Gastrocnemius medialis (tissue), 4 donors: ENCODE measurements around the gene ACKR2. TPM values are rescaled to one million over a fixed set of nuclear protein-coding genes. Genes with fewer than 3 reads are reported as not detected.

Source experiments
- ATAC-seq, 2 donors: fragments of 150-250 bp; one replicate each; pipeline ENCODE4 v1.9.1; 2016
- DNase-seq, 2 donors: peaks; one replicate each; pipeline ENCODE4 v3.0.0-alpha.2; 2019
- H3K27ac ChIP-seq, 4 donors: fragments of 200-600 bp; sonication (generic); 1 replicate in 1 of 4; 2 replicates in 3 of 4; pipeline ENCODE4 v1.5.1; 2016 to 2018; ENCODE audit warnings: mild to moderate bottlenecking in 2 of 4, moderate library complexity in 1 of 4
- H3K27me3 ChIP-seq, 3 donors: fragments of 200-600 bp; sonication (generic) in 2 of 3; 1 replicate in 1 of 3; 2 replicates in 2 of 3; pipeline versions ENCODE4 v1.5.1 to v1.6.0; 2016 to 2019; ENCODE audit warnings: mild to moderate bottlenecking in 1 of 3, moderate library complexity in 1 of 3
- H3K36me3 ChIP-seq, 2 donors: fragments of 200-600 bp; sonication (generic) in 1 of 2; one replicate each; pipeline ENCODE4 v1.5.1; 2017 to 2018
- H3K4me1 ChIP-seq, 2 donors: fragments of 200-600 bp; sonication (generic) in 1 of 2; one replicate each; pipeline ENCODE4 v1.5.1; 2016 to 2017; ENCODE audit warnings: mild to moderate bottlenecking in 2 of 2
- H3K4me3 ChIP-seq, 4 donors: fragments of 200-600 bp; sonication (generic) in 3 of 4; 1 replicate in 1 of 4; 2 replicates in 3 of 4; pipeline ENCODE4 v1.5.1; 2016 to 2019; ENCODE audit warnings: mild to moderate bottlenecking in 2 of 4
- H3K9me3 ChIP-seq, 3 donors: fragments of 200-600 bp; sonication (generic) in 2 of 3; 1 replicate in 1 of 3; 2 replicates in 2 of 3; pipeline ENCODE4 v1.5.1; 2016 to 2019
- POLR2A ChIP-seq, 2 donors: fragments of 450-650 bp; IDR thresholded peaks; one replicate each; pipeline ENCODE4 v1.6.1; 2017; ENCODE audit warnings: antibody characterized with exemption in 2 of 2, mild to moderate bottlenecking in 2 of 2, moderate library complexity in 2 of 2
- in situ Hi-C, 4 donors: fragments of 200-750 bp; cut with MboI; loops; one replicate each; pipeline versions ENCODE4 v1.15.0 to v1.8.0; 2017; ENCODE audit warnings: low sequenced_read_pairs in 4 of 4
- intact Hi-C: fragments of 100-400 bp; cut with DNase I; formaldehyde crosslinking; loops from one replicate; pipeline ENCODE4 v1.15.1; 2023; ENCODE audit warnings: low total_unique reads
- total RNA-seq, 4 donors: library from RNA; depleted of rRNA; stranded (reverse); fragments of >200 nt; gene quantifications; one replicate each; pipeline versions ENCODE4 v1.1.0 to v1.2.3, GENCODE V29; 2016
- TF ChIP-seq, protein P1 (sequence below), 5 experiments: fragments of 450-650 bp in 3 of 5; fragments of 200-600 bp in 2 of 5; sonication (generic) in 2 of 5; IDR thresholded peaks in 4 of 5; conservative IDR thresholded peaks in 1 of 5; 1 replicate in 4 of 5; 2 replicates in 1 of 5; pipeline ENCODE4 v1.5.1; 2016 to 2019; ENCODE audit warnings: antibody characterized with exemption in 5 of 5, mild to moderate bottlenecking in 3 of 5, moderate library complexity in 3 of 5

ACKR2 gene
- total RNA-seq, 4 donors from 2014 or later: 0.23 to 1.1 (median 0.51) TPM; not detected in 1

DNA sequence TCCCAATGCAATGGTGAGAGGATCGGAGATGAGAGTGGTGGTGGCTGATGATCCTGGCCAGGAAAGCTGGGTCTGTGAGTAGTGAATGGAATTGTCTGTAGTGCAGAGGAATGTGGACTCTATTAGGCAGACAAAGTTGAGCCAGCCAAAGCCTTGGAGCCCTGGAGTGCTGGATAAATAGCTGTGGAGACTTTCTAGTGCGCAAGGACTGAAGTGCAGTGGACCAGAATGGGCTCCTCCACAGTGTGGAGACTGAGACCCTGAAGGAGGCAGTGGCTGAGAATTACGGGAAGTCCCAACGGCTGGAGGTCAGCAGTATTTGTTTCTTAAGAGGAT, 97.6 kb downstream of the ACKR2 start:
- H3K9me3 ChIP-seq: peaks cover 0 to 12% (median 0%) of the 10 kb centered on the region in 3 donors
- peak overlapping the region; percentile 64 to 71 (median 67) for H3K4me3 ChIP-seq
- intact Hi-C loops (no loop called here), in situ Hi-C loops (no loop called here)
- DNase-seq: no peak
- no peak for ATAC-seq
- no peak overlapping the region for H3K27ac ChIP-seq
- TF ChIP-seq POLR2A (IDR thresholded peaks at IDR 0.05): no peak
- TF ChIP-seq, protein P1, sequence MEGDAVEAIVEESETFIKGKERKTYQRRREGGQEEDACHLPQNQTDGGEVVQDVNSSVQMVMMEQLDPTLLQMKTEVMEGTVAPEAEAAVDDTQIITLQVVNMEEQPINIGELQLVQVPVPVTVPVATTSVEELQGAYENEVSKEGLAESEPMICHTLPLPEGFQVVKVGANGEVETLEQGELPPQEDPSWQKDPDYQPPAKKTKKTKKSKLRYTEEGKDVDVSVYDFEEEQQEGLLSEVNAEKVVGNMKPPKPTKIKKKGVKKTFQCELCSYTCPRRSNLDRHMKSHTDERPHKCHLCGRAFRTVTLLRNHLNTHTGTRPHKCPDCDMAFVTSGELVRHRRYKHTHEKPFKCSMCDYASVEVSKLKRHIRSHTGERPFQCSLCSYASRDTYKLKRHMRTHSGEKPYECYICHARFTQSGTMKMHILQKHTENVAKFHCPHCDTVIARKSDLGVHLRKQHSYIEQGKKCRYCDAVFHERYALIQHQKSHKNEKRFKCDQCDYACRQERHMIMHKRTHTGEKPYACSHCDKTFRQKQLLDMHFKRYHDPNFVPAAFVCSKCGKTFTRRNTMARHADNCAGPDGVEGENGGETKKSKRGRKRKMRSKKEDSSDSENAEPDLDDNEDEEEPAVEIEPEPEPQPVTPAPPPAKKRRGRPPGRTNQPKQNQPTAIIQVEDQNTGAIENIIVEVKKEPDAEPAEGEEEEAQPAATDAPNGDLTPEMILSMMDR (IDR thresholded peaks at IDR 0.05 in 4 of 5, conservative IDR thresholded peaks at IDR 0.05 in 1 of 5): no peak
- peaks cover 0 to 23% of the 10 kb centered on the region in 2 donors for H3K36me3 ChIP-seq
- peaks cover 6 to 8% of the 10 kb centered on the region in 2 donors for H3K4me1 ChIP-seq
- no peaks in the 10 kb centered on the region for H3K27me3 ChIP-seq

DNA sequence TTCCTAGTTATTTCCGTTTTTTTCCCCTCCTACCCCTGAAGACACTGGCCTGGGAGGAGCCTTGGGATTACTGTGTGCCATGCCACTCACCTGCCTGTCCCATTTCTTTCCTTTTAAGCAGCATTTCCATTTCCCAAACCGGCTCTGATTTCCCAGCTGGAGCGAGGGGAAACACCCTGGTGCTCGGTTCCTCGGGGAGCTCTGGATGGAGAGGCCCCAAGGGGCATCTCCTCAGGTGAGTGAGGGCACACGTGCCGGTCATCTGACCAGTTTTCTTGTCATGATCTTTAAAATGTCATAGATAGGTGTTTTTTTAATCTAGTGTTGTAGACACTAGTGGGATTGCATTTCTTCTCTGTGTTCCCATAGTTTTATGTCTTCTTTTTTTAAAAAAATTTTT, 99.4 kb downstream of the ACKR2 start:
- TF ChIP-seq POLR2A (IDR thresholded peaks at IDR 0.05): no peak
- TF ChIP-seq, protein P1 (IDR thresholded peaks at IDR 0.05 in 4 of 5, conservative IDR thresholded peaks at IDR 0.05 in 1 of 5): no peak
- in situ Hi-C loops: no loop called here
- ATAC-seq: no peak
- no peak for DNase-seq
- Histone ChIP-seq H3K27me3 (no peaks in the 10 kb centered on the region), H3K4me3 (no peak overlapping the region), H3K9me3 (peaks cover 0 to 23% (median 5%) of the 10 kb centered on the region in 3 donors), H3K4me1 (peaks cover 6 to 8% of the 10 kb centered on the region in 2 donors), H3K27ac (no peak overlapping the region), H3K36me3 (peaks cover 0 to 30% of the 10 kb centered on the region in 2 donors)
- intact Hi-C loops: no loop called here

DNA sequence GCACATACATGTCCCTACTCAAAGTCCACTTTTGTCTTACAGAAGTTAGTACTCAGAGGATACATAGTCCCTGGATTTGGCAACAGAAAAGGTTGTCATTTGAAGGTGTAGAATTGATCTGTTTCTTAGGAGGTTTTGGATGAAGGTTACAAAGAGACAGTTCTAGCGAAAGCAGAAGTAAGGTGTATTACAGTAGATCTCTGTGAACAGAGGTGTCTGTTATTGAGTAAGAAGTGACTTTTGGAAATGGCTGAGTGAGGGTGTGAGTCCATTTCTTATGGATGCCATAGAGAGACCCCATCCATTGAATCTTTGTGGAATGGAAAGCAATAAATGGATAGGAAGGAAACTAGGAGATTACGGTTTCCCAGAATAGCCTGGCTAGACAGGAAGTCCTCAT, 102.3 kb downstream of the ACKR2 start:
- Histone ChIP-seq H3K9me3 (peaks cover 0 to 48% (median 19%) of the 10 kb centered on the region in 3 donors), H3K36me3 (peaks cover 6 to 57% of the 10 kb centered on the region in 2 donors), H3K4me1 (peaks cover 4 to 6% of the 10 kb centered on the region in 2 donors), H3K27ac (no peak overlapping the region), H3K27me3 (no peaks in the 10 kb centered on the region), H3K4me3 (no peak overlapping the region)
- ATAC-seq (no peak), DNase-seq (no peak)
- TF ChIP-seq, protein P1 (IDR thresholded peaks at IDR 0.05 in 4 of 5, conservative IDR thresholded peaks at IDR 0.05 in 1 of 5): no peak
- TF ChIP-seq POLR2A (IDR thresholded peaks at IDR 0.05): no peak
- in situ Hi-C loops (no loop called here), intact Hi-C loops (no loop called here)

DNA sequence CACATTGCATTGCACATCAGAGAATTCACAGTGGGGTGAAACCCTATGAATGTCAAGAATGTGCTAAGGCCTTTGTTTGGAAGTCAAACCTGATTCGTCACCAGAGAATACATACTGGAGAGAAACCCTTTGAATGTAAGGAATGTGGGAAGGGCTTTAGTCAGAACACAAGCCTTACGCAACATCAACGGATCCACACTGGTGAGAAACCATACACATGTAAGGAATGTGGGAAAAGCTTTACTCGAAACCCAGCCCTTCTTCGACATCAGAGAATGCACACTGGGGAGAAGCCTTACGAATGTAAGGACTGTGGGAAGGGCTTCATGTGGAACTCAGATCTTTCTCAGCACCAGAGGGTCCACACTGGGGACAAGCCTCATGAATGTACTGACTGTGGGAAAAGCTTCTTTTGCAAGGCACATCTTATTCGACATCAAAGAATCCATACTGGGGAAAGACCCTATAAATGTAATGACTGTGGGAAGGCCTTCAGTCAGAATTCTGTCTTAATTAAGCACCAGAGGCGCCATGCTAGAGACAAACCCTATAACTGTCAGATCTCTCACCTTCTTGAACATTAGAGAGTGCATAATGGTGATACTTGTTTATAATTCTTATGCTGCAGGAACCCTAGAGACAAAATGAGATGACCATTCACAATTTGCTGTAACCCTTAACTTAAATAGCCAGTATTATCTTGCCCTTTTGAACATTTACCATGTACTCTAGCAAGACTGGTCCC, 105.7 kb downstream of the ACKR2 start:
- Histone ChIP-seq H3K4me1 (no peaks in the 10 kb centered on the region), H3K27ac (no peak overlapping the region), H3K4me3 (peak overlapping the region in 1 of 4 donors; percentile 36), H3K36me3 (peaks cover 6 to 56% of the 10 kb centered on the region in 2 donors), H3K9me3 (peaks cover 0 to 65% (median 22%) of the 10 kb centered on the region in 3 donors), H3K27me3 (no peaks in the 10 kb centered on the region)
- ATAC-seq (no peak), DNase-seq (no peak)
- no peak for TF ChIP-seq POLR2A (IDR thresholded peaks at IDR 0.05)
- TF ChIP-seq, protein P1 (IDR thresholded peaks at IDR 0.05 in 4 of 5, conservative IDR thresholded peaks at IDR 0.05 in 1 of 5): no peak
- intact Hi-C loops (no loop called here), in situ Hi-C loops (no loop called here)

Other genes starting within 250 kb of the ACKR2 start
- gene SEC22C, start 227.5 kb upstream of the ACKR2 start, total RNA-seq: 10 to 100 TPM; 35.5 to 54.6 (median 40.6) TPM
- 10 to 100 TPM; 12.0 to 30.0 (median 15.5) TPM for gene SS18L2, start 218.6 kb upstream of the ACKR2 start, total RNA-seq
- gene NKTR, start 208.8 kb upstream of the ACKR2 start, total RNA-seq: 10 to 100 TPM; 10.0 to 56.6 (median 13.6) TPM
- 100 to 1,000 TPM; 141 to 256 (median 167) TPM for gene ZBTB47, start 155.7 kb upstream of the ACKR2 start, total RNA-seq
- 100 to 1,000 TPM; 197 to 682 (median 397) TPM for gene KLHL40, start 123.9 kb upstream of the ACKR2 start, total RNA-seq
- gene HHATL, start 106.6 kb upstream of the ACKR2 start, total RNA-seq: 100 to 1,000 TPM in 2 of 4 donors, 10 to 100 TPM in 2; 78.0 to 309 (median 164) TPM
- 1 to 10 TPM in 2 of 4 donors, under 1 TPM in 2; 0.12 to 1.5 (median 1.1) TPM for gene CCDC13, start 36.2 kb upstream of the ACKR2 start, total RNA-seq
- 100 to 1,000 TPM; 123 to 156 (median 139) TPM for gene HIGD1A, start 5.0 kb upstream of the ACKR2 start, total RNA-seq
- gene CYP8B1, start 66.4 kb downstream of the ACKR2 start, total RNA-seq: under 1 TPM in 2 of 4 donors, not detected in 2; 0.62 to 0.93 TPM
- 1 to 10 TPM in 1 of 4 donors, under 1 TPM in 3; 0.19 to 2.1 (median 0.55) TPM for gene ZNF662, start 96.7 kb downstream of the ACKR2 start, total RNA-seq
- 1 to 10 TPM in 2 of 4 donors, under 1 TPM in 2; 0.52 to 6.8 (median 0.87) TPM for gene GASK1A, start 169.9 kb downstream of the ACKR2 start, total RNA-seq